HEK293 (cell line): Measurements from ENCODE around the gene GPR4.

Experiments
- CTCF ChIA-PET: fragments of 350-600 bp; formaldehyde crosslinking; extraction: SDS; loops from one replicate; lab custom pipeline; 2021; ENCODE audit warnings: antibody characterized with exemption; lab: Yijun Ruan, JAX
- POLR2A ChIA-PET: fragments of 300-600 bp; formaldehyde crosslinking; extraction: SDS; loops from one replicate; lab custom pipeline; 2020; ENCODE audit warnings: antibody characterized with exemption, inconsistent platforms; lab: Yijun Ruan, JAX
- H3K27ac ChIP-seq: fragments of 200-500 bp; sonication (Bioruptor generic); 2 replicates; pipeline ENCODE4 v1.5.1; 2014; ENCODE audit warnings: low read depth, low read length, control low read depth, inconsistent platforms; ENCODE audit errors: extremely low read depth
- H3K36me3 ChIP-seq, 2 experiments: fragments of 200-500 bp in 1 of 2; sonication (Bioruptor generic) in 1 of 2; 1 replicate in 1 of 2; 2 replicates in 1 of 2; pipeline ENCODE4 v1.5.1; 2014 to 2017; ENCODE audit warnings: inconsistent platforms in 2 of 2, low read length in 2 of 2; ENCODE audit not compliant: control insufficient read depth in 2 of 2, insufficient read depth in 1 of 2
- H3K4me1 ChIP-seq: fragments of 200-500 bp; sonication (Bioruptor generic); 2 replicates; pipeline ENCODE4 v1.5.1; 2014; ENCODE audit warnings: mild to moderate bottlenecking, low read length, inconsistent platforms; ENCODE audit not compliant: control insufficient read depth, insufficient read depth
- H3K4me3 ChIP-seq: 2 replicates; pipeline ENCODE4 v1.5.1; 2011; ENCODE audit warnings: low read depth, mild to moderate bottlenecking, control low read depth, low read length, moderate library complexity
- H3K9me3 ChIP-seq: fragments of 200-500 bp; sonication (Bioruptor generic); 2 replicates; pipeline ENCODE4 v1.5.1; 2014; ENCODE audit warnings: low read depth, low read length, inconsistent platforms; ENCODE audit not compliant: control insufficient read depth, insufficient read depth
- GFI1B ChIP-seq: fragments of 450-650 bp; formaldehyde crosslinking; IDR thresholded peaks from 2 replicates; pipeline ENCODE4 v1.5.1; 2016; ENCODE audit warnings: missing biosample characterization, missing genetic modification characterization
- GLIS2 ChIP-seq: fragments of 450-650 bp; formaldehyde crosslinking; IDR thresholded peaks from 2 replicates; pipeline ENCODE4 v1.5.1; 2016; ENCODE audit warnings: missing biosample characterization, missing genetic modification characterization
- KLF8 ChIP-seq: fragments of 450-650 bp; formaldehyde crosslinking; IDR thresholded peaks from 2 replicates; pipeline ENCODE4 v1.5.1; 2016; ENCODE audit warnings: missing biosample characterization, missing genetic modification characterization
- SCRT1 ChIP-seq: fragments of 450-650 bp; formaldehyde crosslinking; IDR thresholded peaks from 2 replicates; pipeline ENCODE4 v1.5.1; 2016; ENCODE audit warnings: missing biosample characterization, missing genetic modification characterization, borderline replicate concordance
- SETDB1 ChIP-seq: IDR thresholded peaks from one replicate; pipeline ENCODE4 v1.6.1; 2017; ENCODE audit warnings: mild to moderate bottlenecking, low read length, moderate library complexity, mixed read lengths; ENCODE audit not compliant: insufficient read length
- YY1 ChIP-seq: fragments of 450-650 bp; formaldehyde crosslinking; IDR thresholded peaks from 2 replicates; pipeline ENCODE4 v1.5.1; 2018; ENCODE audit warnings: missing biosample characterization, missing genetic modification characterization
- YY2 ChIP-seq: fragments of 450-650 bp; formaldehyde crosslinking; IDR thresholded peaks from 2 replicates; pipeline ENCODE4 v1.5.1; 2016; ENCODE audit warnings: missing biosample characterization, missing genetic modification characterization
- ZBTB17 ChIP-seq: fragments of 450-650 bp; formaldehyde crosslinking; IDR thresholded peaks from 2 replicates; pipeline ENCODE4 v1.5.1; 2016; ENCODE audit warnings: missing biosample characterization, missing genetic modification characterization
- ZFHX2 ChIP-seq: fragments of 450-650 bp; formaldehyde crosslinking; conservative IDR thresholded peaks from 2 replicates; pipeline ENCODE4 v1.5.1; 2016; ENCODE audit warnings: missing biosample characterization, missing genetic modification characterization
- ZNF169 ChIP-seq: fragments of 450-650 bp; formaldehyde crosslinking; IDR thresholded peaks from 2 replicates; pipeline ENCODE4 v1.5.1; 2016; ENCODE audit warnings: missing biosample characterization, missing genetic modification characterization
- ZNF266 ChIP-seq: fragments of 450-650 bp; formaldehyde crosslinking; IDR thresholded peaks from 2 replicates; pipeline ENCODE4 v1.5.1; 2016; ENCODE audit warnings: missing biosample characterization, missing genetic modification characterization, low read depth
- ZNF292 ChIP-seq: fragments of 450-650 bp; formaldehyde crosslinking; IDR thresholded peaks from 2 replicates; pipeline ENCODE4 v1.5.1; 2016; ENCODE audit warnings: low read depth, missing biosample characterization, missing genetic modification characterization, borderline replicate concordance
- ZNF335 ChIP-seq: fragments of 450-650 bp; formaldehyde crosslinking; conservative IDR thresholded peaks from 2 replicates; pipeline ENCODE4 v1.5.1; 2016; ENCODE audit warnings: missing biosample characterization, missing genetic modification characterization
- ZNF391 ChIP-seq: fragments of 450-650 bp; formaldehyde crosslinking; IDR thresholded peaks from 2 replicates; pipeline ENCODE4 v1.5.1; 2016; ENCODE audit warnings: low read depth, missing biosample characterization, missing genetic modification characterization, borderline replicate concordance
- ZNF423 ChIP-seq: fragments of 450-650 bp; formaldehyde crosslinking; IDR thresholded peaks from 2 replicates; pipeline ENCODE4 v1.5.1; 2016; ENCODE audit warnings: missing biosample characterization, missing genetic modification characterization
- ZNF558 ChIP-seq: fragments of 450-650 bp; formaldehyde crosslinking; IDR thresholded peaks from 2 replicates; pipeline ENCODE4 v1.5.1; 2016; ENCODE audit warnings: missing biosample characterization, missing genetic modification characterization
- ZNF629 ChIP-seq: fragments of 450-650 bp; formaldehyde crosslinking; IDR thresholded peaks from 2 replicates; pipeline ENCODE4 v1.5.1; 2017; ENCODE audit warnings: missing biosample characterization, missing genetic modification characterization
- ZNF660 ChIP-seq: fragments of 450-650 bp; IDR thresholded peaks from 2 replicates; pipeline ENCODE4 v1.5.1; 2018; ENCODE audit warnings: missing biosample characterization, mild to moderate bottlenecking, missing genetic modification characterization
- ZNF843 ChIP-seq: fragments of 450-650 bp; formaldehyde crosslinking; IDR thresholded peaks from 2 replicates; pipeline ENCODE4 v1.5.1; 2016; ENCODE audit warnings: missing biosample characterization, missing genetic modification characterization
- ZSCAN16 ChIP-seq: fragments of 450-650 bp; formaldehyde crosslinking; IDR thresholded peaks from 2 replicates; pipeline ENCODE4 v1.5.1; 2016; ENCODE audit warnings: missing biosample characterization, missing genetic modification characterization
- ZXDB ChIP-seq: fragments of 450-650 bp; formaldehyde crosslinking; IDR thresholded peaks from 2 replicates; pipeline ENCODE4 v1.5.1; 2016; ENCODE audit warnings: missing biosample characterization, missing genetic modification characterization
- TF ChIP-seq, protein P1 (sequence below): fragments of 450-650 bp; formaldehyde crosslinking; optimal IDR thresholded peaks from 2 replicates; pipeline ENCODE3; 2016; ENCODE audit warnings: missing biosample characterization, mild to moderate bottlenecking, missing genetic modification characterization
- TF ChIP-seq, protein P2 (sequence below): fragments of 450-650 bp; formaldehyde crosslinking; IDR thresholded peaks from 2 replicates; pipeline ENCODE4 v1.5.1; 2016; ENCODE audit warnings: missing biosample characterization, missing genetic modification characterization
- TF ChIP-seq, protein P3 (sequence below): fragments of 450-650 bp; formaldehyde crosslinking; IDR thresholded peaks from 2 replicates; pipeline ENCODE4 v1.5.1; 2016; ENCODE audit warnings: missing biosample characterization, missing genetic modification characterization
- TF ChIP-seq, protein P4 (sequence below): fragments of 450-650 bp; formaldehyde crosslinking; conservative IDR thresholded peaks from 2 replicates; pipeline ENCODE4 v1.5.1; 2016; ENCODE audit warnings: low read depth, missing biosample characterization, missing genetic modification characterization

The GPR4 gene

DNA sequence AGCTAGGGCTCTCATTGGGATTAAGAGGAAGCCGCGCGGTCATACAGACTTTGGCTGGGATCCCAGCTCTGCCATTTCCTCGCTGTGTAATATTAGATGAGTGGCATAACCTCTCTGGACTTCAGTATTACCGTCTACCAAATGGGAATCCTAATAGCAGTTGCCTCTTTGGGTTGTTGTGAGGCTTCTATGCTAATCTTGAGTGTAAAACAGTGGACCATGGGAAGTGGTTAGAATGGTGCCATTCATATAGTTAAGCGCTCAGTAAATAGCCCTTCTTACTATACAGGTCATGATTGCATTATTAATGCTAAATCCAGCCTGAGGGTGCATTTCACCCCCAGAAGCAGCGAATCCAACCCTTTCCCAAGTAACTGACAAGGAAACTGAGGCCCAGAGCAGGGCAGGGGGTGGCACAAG lies 16.8 kb downstream of the GPR4 start (continued):
- TF ChIP-seq ZSCAN16 (tag by site-specific recombination) (no peak), ZNF558 (tag by site-specific recombination) (0 out of 2 replicates have a peak, but pooled peaks have one; percentile 17), ZNF266 (tag by site-specific recombination) (no peak), ZNF423 (tag by site-specific recombination) (no peak)
- TF ChIP-seq, all 188 proteins: peak for 10

DNA sequence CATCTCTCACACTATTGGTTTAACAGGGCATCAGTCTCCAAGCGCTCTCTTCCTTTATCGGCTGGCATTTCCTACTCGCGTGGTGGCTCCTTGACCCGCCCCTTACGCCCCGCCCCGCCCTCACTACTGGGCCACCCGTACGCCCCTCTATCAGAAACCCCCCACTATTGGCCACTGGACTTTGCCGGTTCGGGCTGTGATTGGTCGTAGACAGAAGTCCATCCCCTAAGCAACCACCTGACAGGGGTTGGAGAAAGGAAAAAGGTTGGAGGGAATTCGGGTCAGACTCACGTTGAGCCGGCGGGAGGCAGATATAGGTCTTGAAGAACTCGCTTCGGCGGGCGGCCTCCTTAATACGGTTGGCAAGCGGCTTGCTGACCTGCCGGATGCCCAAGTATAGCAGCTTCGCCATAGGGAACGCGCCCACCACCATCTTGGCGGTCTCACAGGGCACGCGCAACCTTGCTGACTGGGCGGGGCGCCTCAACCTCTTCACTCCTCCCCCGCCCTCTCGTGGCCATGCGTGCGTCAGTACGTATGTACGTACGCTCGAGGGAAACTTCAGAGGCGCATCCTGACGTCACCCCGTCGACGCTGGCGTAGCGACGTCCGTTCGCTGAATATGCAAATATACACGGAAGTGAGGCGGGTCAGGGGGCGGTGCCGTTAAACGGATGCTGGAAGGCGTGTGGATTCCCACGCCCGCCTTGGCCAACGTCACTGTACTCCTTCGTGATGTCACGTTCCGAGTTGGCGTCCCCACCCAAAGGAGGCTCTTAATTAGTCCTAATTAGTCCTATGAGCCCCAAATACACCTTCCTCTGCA lies 17.5 kb downstream of the GPR4 start, which contains the start of gene OPA3:
Gene OPA3, minus strand, starts transcription at position 471 of the 826 bp plus-strand sequence. Its CDS starts 38 bp downstream, at position 433.
- Histone ChIP-seq H3K9me3 (no peaks in the 10 kb centered on the region), H3K4me3 (peak within 1 kb of the TSS; percentile 85), H3K36me3 (peaks cover 0 to 7% of the 10 kb centered on the region in 2 experiments; a peak in 1 of 3 replicates), H3K4me1 (peaks cover 4% of the 10 kb centered on the region), H3K27ac (peak within 1 kb of the TSS; percentile 74)
- POLR2A ChIA-PET: interaction anchor here (0.6 to 1.5 kb wide), 18 partner anchors 9 to 307 kb away, joined by 3 to 22 read pairs (median 4); partner anchors contain the start of genes QPCTL, SIX5 and SYMPK
- CTCF ChIA-PET: interaction anchor here (0.6 to 2.4 kb wide), 8 partner anchors 9 to 106 kb away, joined by 3 to 10 read pairs (median 4); no protein-coding TSS in a partner anchor
- TF ChIP-seq ZNF169 (tag by site-specific recombination) (no peak), GLIS2 (tag by site-specific recombination) (peak; percentile 27; the same call in 1 of the 2 replicates), ZBTB17 (tag by site-specific recombination) (peak; percentile 75), ZNF843 (tag by site-specific recombination) (peak; percentile 60; the same call in 1 of the 2 replicates), YY1 (peak; percentile 63), GFI1B (tag by site-specific recombination) (no peak), ZXDB (peak; percentile 78; the same call in 1 of the 2 replicates), ZNF292 (tag by site-specific recombination) (no peak), SETDB1 (no peak), YY2 (tag by site-specific recombination) (peak; percentile 81), SCRT1 (tag by site-specific recombination) (peak; percentile 48; the same call in 1 of the 2 replicates), ZNF391 (tag by site-specific recombination) (no peak), ZFHX2 (tag by site-specific recombination) (peak; percentile 83), ZNF335 (tag by site-specific recombination) (peak; percentile 95), KLF8 (tag by site-specific recombination) (peak; percentile 86; the same call in 1 of the 2 replicates), ZNF629 (tag by site-specific recombination) (peak; percentile 100), ZNF660 (tag by site-specific recombination) (no peak; the same call in 1 of the 2 replicates)
- TF ChIP-seq, protein P1, sequence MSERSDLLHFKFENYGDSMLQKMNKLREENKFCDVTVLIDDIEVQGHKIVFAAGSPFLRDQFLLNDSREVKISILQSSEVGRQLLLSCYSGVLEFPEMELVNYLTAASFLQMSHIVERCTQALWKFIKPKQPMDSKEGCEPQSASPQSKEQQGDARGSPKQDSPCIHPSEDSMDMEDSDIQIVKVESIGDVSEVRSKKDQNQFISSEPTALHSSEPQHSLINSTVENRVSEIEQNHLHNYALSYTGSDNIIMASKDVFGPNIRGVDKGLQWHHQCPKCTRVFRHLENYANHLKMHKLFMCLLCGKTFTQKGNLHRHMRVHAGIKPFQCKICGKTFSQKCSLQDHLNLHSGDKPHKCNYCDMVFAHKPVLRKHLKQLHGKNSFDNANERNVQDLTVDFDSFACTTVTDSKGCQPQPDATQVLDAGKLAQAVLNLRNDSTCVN (tag by site-specific recombination): peak; percentile 85
- TF ChIP-seq, protein P2, sequence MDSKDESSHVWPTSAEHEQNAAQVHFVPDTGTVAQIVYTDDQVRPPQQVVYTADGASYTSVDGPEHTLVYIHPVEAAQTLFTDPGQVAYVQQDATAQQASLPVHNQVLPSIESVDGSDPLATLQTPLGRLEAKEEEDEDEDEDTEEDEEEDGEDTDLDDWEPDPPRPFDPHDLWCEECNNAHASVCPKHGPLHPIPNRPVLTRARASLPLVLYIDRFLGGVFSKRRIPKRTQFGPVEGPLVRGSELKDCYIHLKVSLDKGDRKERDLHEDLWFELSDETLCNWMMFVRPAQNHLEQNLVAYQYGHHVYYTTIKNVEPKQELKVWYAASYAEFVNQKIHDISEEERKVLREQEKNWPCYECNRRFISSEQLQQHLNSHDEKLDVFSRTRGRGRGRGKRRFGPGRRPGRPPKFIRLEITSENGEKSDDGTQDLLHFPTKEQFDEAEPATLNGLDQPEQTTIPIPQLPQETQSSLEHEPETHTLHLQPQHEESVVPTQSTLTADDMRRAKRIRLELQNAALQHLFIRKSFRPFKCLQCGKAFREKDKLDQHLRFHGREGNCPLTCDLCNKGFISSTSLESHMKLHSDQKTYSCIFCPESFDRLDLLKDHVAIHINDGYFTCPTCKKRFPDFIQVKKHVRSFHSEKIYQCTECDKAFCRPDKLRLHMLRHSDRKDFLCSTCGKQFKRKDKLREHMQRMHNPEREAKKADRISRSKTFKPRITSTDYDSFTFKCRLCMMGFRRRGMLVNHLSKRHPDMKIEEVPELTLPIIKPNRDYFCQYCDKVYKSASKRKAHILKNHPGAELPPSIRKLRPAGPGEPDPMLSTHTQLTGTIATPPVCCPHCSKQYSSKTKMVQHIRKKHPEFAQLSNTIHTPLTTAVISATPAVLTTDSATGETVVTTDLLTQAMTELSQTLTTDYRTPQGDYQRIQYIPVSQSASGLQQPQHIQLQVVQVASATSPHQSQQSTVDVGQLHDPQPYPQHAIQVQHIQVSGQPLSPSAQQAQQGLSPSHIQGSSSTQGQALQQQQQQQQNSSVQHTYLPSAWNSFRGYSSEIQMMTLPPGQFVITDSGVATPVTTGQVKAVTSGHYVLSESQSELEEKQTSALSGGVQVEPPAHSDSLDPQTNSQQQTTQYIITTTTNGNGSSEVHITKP (tag by site-specific recombination): peak; percentile 76
- TF ChIP-seq, protein P3, sequence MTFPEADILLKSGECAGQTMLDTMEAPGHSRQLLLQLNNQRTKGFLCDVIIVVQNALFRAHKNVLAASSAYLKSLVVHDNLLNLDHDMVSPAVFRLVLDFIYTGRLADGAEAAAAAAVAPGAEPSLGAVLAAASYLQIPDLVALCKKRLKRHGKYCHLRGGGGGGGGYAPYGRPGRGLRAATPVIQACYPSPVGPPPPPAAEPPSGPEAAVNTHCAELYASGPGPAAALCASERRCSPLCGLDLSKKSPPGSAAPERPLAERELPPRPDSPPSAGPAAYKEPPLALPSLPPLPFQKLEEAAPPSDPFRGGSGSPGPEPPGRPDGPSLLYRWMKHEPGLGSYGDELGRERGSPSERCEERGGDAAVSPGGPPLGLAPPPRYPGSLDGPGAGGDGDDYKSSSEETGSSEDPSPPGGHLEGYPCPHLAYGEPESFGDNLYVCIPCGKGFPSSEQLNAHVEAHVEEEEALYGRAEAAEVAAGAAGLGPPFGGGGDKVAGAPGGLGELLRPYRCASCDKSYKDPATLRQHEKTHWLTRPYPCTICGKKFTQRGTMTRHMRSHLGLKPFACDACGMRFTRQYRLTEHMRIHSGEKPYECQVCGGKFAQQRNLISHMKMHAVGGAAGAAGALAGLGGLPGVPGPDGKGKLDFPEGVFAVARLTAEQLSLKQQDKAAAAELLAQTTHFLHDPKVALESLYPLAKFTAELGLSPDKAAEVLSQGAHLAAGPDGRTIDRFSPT (tag by site-specific recombination): peak; percentile 56
- TF ChIP-seq, protein P4, sequence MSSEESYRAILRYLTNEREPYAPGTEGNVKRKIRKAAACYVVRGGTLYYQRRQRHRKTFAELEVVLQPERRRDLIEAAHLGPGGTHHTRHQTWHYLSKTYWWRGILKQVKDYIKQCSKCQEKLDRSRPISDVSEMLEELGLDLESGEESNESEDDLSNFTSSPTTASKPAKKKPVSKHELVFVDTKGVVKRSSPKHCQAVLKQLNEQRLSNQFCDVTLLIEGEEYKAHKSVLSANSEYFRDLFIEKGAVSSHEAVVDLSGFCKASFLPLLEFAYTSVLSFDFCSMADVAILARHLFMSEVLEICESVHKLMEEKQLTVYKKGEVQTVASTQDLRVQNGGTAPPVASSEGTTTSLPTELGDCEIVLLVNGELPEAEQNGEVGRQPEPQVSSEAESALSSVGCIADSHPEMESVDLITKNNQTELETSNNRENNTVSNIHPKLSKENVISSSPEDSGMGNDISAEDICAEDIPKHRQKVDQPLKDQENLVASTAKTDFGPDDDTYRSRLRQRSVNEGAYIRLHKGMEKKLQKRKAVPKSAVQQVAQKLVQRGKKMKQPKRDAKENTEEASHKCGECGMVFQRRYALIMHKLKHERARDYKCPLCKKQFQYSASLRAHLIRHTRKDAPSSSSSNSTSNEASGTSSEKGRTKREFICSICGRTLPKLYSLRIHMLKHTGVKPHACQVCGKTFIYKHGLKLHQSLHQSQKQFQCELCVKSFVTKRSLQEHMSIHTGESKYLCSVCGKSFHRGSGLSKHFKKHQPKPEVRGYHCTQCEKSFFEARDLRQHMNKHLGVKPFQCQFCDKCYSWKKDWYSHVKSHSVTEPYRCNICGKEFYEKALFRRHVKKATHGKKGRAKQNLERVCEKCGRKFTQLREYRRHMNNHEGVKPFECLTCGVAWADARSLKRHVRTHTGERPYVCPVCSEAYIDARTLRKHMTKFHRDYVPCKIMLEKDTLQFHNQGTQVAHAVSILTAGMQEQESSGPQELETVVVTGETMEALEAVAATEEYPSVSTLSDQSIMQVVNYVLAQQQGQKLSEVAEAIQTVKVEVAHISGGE (tag by site-specific recombination): 0 out of 2 replicates have a peak, but pooled peaks have one; percentile 12
